MCF 10A (cell line): ENCODE measurements around the gene CNDP2. TPM values are rescaled to one million over a fixed set of nuclear protein-coding genes. Genes with fewer than 3 reads are reported as not detected.

Experiments
- BruUV-seq: library from RNA; stranded (reverse); fragments of 400-500 nt; replicated peaks from 2 replicates; lab custom pipeline; 2021; lab: Mats Ljungman, UMichigan
- CTCF ChIA-PET: fragments of 300-600 bp; sonication (Branson Sonifier 250); formaldehyde crosslinking; extraction: SDS; loops from one replicate; lab custom pipeline; 2021; ENCODE audit warnings: antibody characterized with exemption, inconsistent platforms; lab: Yijun Ruan, JAX
- POLR2A ChIA-PET: fragments of 300-600, 350-650 bp; sonication (Branson Sonifier 250); formaldehyde crosslinking; extraction: SDS; loops from one replicate; lab custom pipeline; 2020; ENCODE audit warnings: antibody characterized with exemption, inconsistent platforms; lab: Yijun Ruan, JAX
- DNase-seq: peaks from one replicate; pipeline ENCODE4 v3.0.0-alpha.2; 2018; ENCODE audit not compliant: unreplicated experiment
- H3K27ac Mint-ChIP-seq: one replicate; pipeline ENCODE4 v1.8.0; 2022; ENCODE audit warnings: mild to moderate bottlenecking, low read depth, mixed read lengths; ENCODE audit not compliant: unreplicated experiment
- H3K27me3 Mint-ChIP-seq: one replicate; pipeline ENCODE4 v1.8.0; 2022; ENCODE audit warnings: mixed read lengths; ENCODE audit not compliant: insufficient read depth, unreplicated experiment
- H3K36me3 Mint-ChIP-seq: one replicate; pipeline ENCODE4 v1.8.0; 2022; ENCODE audit warnings: mild to moderate bottlenecking, moderate library complexity, mixed read lengths; ENCODE audit not compliant: insufficient read depth, unreplicated experiment
- H3K4me1 Mint-ChIP-seq: one replicate; pipeline ENCODE4 v1.8.0; 2022; ENCODE audit warnings: mixed read lengths; ENCODE audit not compliant: insufficient read depth, unreplicated experiment
- H3K4me3 Mint-ChIP-seq: one replicate; pipeline ENCODE4 v1.8.0; 2022; ENCODE audit warnings: mild to moderate bottlenecking, moderate library complexity, mixed read lengths; ENCODE audit not compliant: unreplicated experiment
- H3K9me3 Mint-ChIP-seq: one replicate; pipeline ENCODE4 v1.8.0; 2022; ENCODE audit warnings: mixed read lengths; ENCODE audit not compliant: unreplicated experiment
- CTCF ChIP-seq: fragments of 200-600 bp; IDR thresholded peaks from one replicate; pipeline ENCODE4 v1.8.0; 2022; ENCODE audit warnings: antibody characterized with exemption, mild to moderate bottlenecking; ENCODE audit not compliant: unreplicated experiment
- intact Hi-C: fragments of 100-400 bp; cut with micrococcal nuclease; formaldehyde crosslinking; loops from 2 replicates; pipeline ENCODE4 v1.14.1; 2022
- total RNA-seq: library from RNA; stranded (reverse); gene quantifications from 2 replicates; pipeline ENCODE4 v1.2.3, GENCODE V29; 2022

Gene CNDP2
- total RNA-seq, 1 experiment from 2014 or later = 194 TPM

- Mint-ChIP-seq H3K27me3 (peaks cover 39% of the 10 kb centered on the region), H3K9me3 (no peaks in the 10 kb centered on the region), H3K4me3 (no peak overlapping the region), H3K36me3 (no peaks in the 10 kb centered on the region), H3K4me1 (no peaks in the 10 kb centered on the region), H3K27ac (no peak overlapping the region)
- CTCF ChIA-PET = no interaction called here
- DNase-seq = no peak
- no peak for TF ChIP-seq CTCF
- intact Hi-C loops = no loop called here
- POLR2A ChIA-PET = interaction anchor here (0.7 to 1.1 kb wide), 2 partner anchors 31 to 240 kb away, joined by 3 read pairs; partner anchors contain the start of gene CNDP2
- BruUV-seq = no TSS peak
Measured at GRCh38 chr18:74526488-74526887, 30.3 kb downstream of the CNDP2 start.

- ChIA-PET CTCF (no interaction called here), POLR2A (no interaction called here)
- no peak overlapping the region for H3K4me3 Mint-ChIP-seq
Measured at GRCh38 chr18:74528478-74528877, 32.3 kb downstream of the CNDP2 start.

GRCh38 chr18:74528913-74529312 is 32.8 kb downstream of the CNDP2 start:
- Mint-ChIP-seq H3K36me3 (no peaks in the 10 kb centered on the region), H3K9me3 (no peaks in the 10 kb centered on the region), H3K27ac (no peak overlapping the region), H3K27me3 (peaks cover 39% of the 10 kb centered on the region), H3K4me3 (no peak overlapping the region), H3K4me1 (no peaks in the 10 kb centered on the region)
- ChIA-PET POLR2A (no interaction called here), CTCF (no interaction called here)
- no peak for DNase-seq
- no TSS peak for BruUV-seq
- intact Hi-C loops = no loop called here
- no peak for TF ChIP-seq CTCF

More at GRCh38 chr18:74528478-74528877, 32.3 kb downstream of the CNDP2 start:
- H3K9me3 Mint-ChIP-seq = no peaks in the 10 kb centered on the region
- BruUV-seq = no TSS peak
- DNase-seq = no peak
- no peak overlapping the region for H3K27ac Mint-ChIP-seq
- no peaks in the 10 kb centered on the region for H3K4me1 Mint-ChIP-seq
- no peaks in the 10 kb centered on the region for H3K36me3 Mint-ChIP-seq
- TF ChIP-seq CTCF = no peak
- H3K27me3 Mint-ChIP-seq = peaks cover 39% of the 10 kb centered on the region
- intact Hi-C loops = no loop called here

- H3K9me3 Mint-ChIP-seq = no peaks in the 10 kb centered on the region
- DNase-seq = no peak
- no peaks in the 10 kb centered on the region for H3K36me3 Mint-ChIP-seq
- no peaks in the 10 kb centered on the region for H3K4me1 Mint-ChIP-seq
- ChIA-PET CTCF (no interaction called here), POLR2A (no interaction called here)
- TF ChIP-seq CTCF = no peak
- H3K27ac Mint-ChIP-seq = no peak overlapping the region
- intact Hi-C loops = no loop called here
- H3K27me3 Mint-ChIP-seq = peaks cover 39% of the 10 kb centered on the region
- no TSS peak for BruUV-seq
- H3K4me3 Mint-ChIP-seq = no peak overlapping the region
Measured at GRCh38 chr18:74529378-74529777, 33.2 kb downstream of the CNDP2 start.
